Mucosa of gallbladder (tissue), 1 donor: ENCODE results near the gene CHST11. TPM values are rescaled to one million over a fixed set of nuclear protein-coding genes. Genes with fewer than 3 reads are reported as not detected.
"Not testable (repeated sequence)": the region's sequence is repeated elsewhere in the genome, so short reads cannot be mapped to it uniquely, and the experiment has no call there.

ENCODE experiments used
- DNase-seq: peaks from one replicate; pipeline ENCODE4 v3.0.0-alpha.2; 2020; ENCODE audit warnings: low spot score
- total RNA-seq: library from RNA; stranded (reverse); gene quantifications from one replicate; pipeline ENCODE4 v1.2.1, GENCODE V29; 2021
- donor health status: DM: no; HTN: no; CAD: no.

The CHST11 gene
- total RNA-seq, 1 donor from 2014 or later: 16.7 TPM

DNA sequence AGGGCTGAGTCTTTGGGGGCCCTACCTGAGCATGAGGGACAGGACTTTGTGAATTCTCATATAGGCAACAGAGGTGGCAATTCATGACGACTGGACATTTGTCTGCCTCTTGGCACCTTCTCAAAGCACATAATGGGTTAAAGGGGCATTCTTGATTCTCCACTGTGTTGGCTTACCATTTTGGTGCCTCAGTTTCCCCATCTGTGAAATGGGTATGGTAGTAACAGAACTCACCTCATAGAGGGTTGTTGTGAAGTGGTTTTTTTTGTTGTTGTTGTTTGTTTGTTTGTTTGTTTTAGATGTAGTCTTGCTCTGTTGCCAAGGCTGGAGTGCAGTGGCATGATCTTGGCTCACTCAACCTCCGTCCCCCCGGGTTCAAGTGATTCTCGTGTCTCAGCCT, 106.0 kb downstream of the CHST11 start:
- DNase-seq: no peak

DNA sequence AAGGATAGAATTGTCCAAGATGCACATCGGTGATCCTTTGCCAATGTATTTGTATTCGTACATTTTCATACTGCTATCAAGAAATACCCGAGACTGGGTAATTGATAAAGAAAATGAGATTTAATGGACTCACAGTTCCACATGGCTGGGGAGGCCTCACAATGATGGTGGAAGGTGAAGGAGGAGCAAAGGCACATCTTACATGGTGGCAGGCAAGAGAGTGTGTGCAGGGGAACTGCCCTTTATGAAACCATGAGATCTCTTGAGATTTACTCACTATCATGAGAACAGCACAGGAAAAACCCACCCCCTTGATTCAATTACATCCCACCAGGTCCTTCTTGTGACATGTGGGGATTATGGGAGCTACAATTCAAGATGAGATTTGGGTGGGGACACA, 107.9 kb downstream of the CHST11 start:
- DNase-seq: not testable (repeated sequence)

DNA sequence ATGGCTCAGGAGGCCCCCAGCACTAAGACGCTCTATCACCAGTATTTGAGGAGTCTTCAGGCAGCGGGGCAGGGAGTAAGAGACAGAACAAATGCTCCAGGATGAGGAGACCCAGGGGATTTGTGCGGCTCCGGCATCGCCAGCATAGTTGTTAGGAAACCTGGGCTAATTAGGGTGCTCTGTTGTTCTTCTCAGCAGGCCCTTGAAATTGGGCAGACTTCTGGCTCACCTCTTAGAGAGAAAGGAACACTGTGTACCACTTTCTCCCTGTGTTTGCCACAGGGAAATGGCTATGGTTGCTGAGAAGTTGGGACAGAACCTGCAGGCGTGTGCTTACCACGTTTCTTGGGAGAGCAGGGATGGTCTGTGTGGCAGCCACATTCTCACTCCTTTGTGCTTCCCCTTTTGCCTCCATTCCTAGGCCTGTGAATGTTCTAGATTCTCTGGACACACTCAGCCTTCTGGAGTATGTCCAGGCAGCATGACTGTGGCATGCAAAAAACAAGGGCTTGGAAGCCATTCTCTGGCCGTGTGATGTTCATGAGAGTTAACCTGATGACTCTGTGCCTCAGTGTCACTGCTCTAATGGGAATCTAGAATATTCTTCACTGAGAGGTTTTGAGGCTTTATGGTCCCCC, 109.0 kb downstream of the CHST11 start:
- no peak for DNase-seq

DNA sequence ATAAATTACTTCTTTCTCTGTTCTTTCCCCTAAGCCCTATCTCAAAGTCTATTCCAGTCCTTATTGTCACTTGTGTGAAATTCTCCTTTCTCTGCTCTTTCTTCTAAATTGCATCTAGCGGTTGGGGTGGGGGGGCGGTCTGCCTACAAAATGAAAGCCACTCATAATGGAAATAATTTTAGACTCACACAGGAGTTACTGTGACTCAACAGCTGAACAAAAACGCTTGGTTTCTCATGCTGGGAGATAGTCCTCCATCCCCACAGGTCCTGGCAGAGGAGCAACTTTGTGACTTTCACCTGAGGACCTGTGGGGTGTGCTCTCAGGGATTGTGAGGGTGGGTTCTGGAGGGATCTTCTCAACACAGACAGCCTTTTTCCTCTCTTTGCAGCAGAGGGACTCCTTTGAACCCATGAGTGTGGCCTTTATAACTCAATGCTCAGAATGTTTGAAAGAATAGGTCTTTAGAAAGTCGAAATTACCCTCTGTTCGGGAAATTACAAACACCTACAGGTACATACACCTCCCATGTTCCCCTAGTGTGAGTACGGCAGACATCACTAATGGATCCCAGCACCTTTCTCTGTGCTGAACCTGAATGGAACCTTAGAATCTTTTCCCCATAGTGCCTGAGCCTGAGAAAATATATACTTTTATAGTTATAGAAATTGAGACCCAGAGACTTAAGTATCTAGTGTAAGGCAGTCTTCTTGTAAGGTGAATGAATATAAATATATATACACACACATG, 109.7 kb downstream of the CHST11 start:
- DNase-seq: no peak

GRCh38 chr12:104567832-104568486, 111.2 kb downstream of the CHST11 start:
- no peak for DNase-seq

DNA sequence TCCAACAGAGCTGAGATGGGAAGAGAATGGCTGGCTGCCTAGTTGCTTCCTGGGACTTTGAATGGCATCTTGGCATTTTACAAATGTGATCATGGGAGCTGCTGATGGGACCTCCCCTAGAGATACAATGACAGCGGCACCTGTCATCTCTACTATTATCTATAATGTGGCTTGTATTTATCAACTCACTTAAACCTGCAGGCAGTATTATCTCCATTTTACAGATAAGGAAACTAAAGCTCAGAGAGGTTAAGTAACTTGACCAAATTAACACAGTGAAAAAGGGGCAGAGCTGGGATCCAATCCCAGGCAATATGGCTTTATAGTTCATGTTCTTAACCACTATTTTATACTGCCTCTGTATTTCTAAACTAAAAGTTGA, 111.7 kb downstream of the CHST11 start:
- no peak for DNase-seq

DNA sequence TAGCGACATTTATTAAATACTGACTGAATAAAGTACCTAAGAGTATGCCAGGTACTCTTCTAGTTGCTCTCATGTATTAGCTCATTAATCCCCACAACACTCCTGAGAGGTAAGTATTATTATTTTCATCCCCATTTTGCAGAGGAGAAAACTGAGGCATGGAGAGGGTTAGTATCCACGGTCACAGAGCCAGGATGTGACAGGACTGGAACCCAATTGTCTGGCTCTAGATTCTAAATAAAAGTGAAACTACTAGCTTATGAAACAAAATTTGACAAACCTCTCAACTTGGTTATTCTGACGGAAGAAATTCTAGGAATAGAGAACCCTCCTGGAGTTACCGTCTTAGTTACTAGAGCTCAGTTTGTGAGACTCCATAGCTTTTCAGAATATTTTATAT, 112.2 kb downstream of the CHST11 start:
- DNase-seq: no peak

DNA sequence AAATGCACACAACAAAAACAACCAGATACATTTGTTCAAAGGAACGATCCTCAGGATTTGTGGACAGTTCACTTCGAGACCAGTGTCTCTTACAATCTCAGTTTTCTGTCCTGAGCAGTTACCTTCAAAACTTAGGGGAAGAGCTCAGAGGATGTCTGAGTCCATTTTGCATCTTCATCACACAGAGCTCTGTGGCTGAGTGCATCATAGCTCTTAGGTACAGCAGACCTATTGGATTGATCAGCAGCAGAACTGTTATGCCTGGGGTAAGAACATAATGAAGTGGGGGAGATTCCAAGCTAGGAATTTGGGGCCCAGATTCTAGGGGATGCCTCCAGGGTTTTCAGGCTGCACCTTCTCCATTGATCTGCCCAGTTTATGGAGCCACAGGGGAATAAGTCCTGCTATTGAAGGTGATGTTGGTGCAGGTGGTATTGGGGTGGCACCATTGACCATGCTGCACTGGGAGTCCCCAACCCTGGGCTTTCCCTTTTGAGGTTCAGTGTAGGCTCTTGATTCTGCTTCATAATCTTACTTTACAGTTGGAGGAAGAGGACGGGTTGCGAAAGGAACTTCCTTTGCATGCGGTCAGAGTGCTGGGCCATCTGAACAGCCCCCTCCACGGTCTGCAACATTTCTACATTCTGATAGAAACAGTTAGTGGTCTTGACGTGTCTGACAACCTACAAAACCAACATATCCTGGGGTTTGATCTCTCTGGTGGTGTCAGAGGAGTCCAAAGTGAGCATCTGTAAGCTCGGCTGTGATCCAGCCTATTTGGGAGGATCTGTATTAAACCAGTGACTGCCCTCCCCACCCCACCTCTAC, 112.8 kb downstream of the CHST11 start:
- peak; percentile 24 for DNase-seq

DNA sequence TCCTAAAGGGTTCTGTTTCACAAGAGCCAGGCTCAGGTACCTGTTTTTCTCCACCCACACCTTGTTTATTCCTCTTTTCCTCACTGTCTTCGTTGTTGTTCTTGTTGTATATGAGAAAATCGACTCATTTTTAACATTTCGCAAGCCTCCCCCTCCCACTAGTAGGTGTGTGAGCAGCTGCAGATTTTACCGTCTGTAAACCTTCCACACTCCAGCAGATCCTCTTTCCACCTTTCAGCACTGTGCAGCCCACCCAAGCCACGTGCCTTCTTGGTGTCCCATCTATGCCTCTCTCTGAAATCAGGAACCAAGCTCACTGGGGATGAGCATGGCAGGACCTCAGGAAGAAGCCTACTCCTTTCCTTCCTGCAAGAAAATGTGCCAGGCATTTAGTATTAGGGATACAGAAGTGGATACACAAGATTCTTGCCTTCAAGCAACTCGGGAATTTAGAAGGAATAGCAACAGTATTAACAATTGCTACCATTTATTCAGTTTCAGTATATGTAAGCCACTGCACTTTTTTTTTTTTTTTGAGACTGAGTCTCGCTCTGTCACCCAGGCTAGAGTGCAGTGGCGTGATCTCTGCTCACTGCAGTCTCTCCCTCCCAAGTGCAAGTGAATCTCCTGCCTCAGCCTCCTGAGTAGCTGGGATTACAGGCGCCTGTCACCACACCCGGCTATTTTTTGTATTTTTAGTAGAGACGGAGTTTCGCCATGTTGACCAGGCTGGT, 113.6 kb downstream of the CHST11 start:
- DNase-seq: no peak

DNA sequence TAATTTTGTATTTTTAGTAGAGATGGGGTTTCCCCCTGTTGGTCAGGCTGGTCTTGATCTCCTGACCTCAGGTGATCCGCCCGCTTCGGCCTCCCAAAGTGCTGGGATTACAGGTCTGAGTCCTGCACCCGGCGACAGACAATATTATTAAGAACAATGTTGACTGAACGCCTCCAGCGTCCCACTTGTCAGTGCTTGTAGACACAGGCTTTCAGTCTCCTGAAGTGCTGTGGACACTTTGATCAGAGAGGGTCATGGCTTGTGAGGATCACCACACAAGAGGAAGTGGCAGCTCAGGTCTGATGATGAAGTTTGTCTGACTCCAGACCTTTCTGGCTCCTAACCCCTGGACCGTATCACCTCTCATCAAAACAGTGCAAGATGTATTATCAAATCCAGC, 114.6 kb downstream of the CHST11 start:
- DNase-seq: no peak

GRCh38 chr12:104574353-104574752, 117.6 kb downstream of the CHST11 start:
- not testable (repeated sequence) for DNase-seq

GRCh38 chr12:104574758-104575157, 118.0 kb downstream of the CHST11 start:
- not testable (repeated sequence) for DNase-seq

DNA sequence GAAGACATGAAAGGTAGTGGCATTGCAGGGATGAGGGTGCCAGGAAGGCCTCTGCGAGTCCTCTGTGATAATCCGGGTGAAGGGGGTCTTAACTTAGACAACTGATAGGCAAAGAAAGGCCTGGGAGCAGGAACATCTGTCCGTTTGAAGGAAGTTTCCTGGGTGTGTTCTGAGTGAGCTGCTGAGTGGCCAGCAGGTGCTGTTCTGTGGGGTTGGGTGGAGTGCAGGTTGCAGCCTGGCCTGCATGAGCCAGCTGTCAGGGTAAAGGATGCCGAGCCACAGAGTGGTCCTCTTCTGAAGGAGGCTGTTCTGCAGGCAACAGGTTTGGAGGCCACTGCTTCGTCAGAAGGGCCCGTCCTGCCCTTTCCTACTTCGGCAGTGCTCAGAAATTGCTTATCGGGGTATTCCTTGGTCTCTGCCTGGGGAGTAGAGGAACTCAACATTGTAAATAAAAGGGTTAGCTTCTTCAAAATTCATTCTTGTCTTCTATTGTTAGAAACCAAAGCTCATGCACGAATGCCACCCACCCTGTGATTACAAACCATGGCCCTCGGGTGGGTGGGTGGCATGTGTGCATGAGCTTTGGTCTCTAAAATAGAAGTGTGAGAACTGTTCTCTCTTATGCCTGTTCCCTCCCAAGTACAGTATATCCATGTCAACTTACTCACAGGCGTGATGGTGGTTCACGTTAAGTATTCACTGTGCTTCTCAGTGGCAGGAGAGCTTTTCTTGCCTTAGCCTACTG, 118.9 kb downstream of the CHST11 start:
- DNase-seq: no peak

DNA sequence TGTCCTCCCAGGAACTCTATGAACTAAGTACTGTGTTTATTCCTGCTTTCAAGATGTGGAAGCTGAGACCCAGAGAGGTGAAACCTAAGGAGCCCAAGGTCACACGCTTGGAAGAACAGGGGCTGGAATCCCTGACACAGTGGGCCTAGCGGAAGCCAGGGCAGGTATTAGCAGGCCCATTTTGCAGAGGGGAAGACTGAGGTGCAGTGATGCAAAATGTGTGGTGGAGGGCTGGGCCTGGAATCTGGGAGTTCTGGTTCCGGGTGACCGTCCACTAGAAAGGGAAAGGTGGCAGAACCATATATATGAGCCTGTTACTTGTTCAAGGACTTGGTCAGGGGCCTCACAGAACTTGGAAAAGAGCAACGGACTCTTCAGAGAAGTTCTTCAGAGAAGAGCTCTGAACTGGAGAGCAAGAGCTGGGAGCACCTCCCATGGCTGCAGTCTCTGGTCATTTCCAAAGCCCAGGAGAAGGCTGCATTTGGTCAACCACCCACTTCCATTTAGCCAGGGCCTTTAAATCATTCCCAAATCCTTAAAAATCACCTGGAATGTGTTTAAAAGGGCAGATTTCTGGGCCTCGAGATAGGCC, 119.5 kb downstream of the CHST11 start:
- DNase-seq: no peak

GRCh38 chr12:104576980-104577580, 120.3 kb downstream of the CHST11 start:
- DNase-seq: no peak

GRCh38 chr12:104577581-104577981, 120.8 kb downstream of the CHST11 start:
- DNase-seq: no peak

DNA sequence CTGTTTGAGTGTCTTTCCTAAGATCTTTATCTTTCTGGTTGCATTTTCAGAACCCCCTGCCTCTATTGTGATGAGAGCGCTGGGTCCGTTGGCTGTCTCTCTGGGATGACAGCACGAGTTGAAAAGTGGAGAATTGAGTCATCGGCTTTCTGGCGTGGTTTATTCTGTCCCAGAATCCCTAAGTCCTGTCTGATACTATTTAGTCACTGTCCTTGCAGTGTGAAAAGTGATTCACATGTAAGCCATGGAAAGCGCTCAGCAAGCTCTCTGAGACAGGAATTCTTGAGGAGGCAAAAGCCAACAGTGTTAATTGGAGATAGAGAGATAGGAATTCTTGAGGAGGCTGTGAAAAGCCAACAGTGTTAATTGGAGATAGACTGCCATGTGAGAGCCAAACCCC, 121.7 kb downstream of the CHST11 start:
- no peak for DNase-seq

DNA sequence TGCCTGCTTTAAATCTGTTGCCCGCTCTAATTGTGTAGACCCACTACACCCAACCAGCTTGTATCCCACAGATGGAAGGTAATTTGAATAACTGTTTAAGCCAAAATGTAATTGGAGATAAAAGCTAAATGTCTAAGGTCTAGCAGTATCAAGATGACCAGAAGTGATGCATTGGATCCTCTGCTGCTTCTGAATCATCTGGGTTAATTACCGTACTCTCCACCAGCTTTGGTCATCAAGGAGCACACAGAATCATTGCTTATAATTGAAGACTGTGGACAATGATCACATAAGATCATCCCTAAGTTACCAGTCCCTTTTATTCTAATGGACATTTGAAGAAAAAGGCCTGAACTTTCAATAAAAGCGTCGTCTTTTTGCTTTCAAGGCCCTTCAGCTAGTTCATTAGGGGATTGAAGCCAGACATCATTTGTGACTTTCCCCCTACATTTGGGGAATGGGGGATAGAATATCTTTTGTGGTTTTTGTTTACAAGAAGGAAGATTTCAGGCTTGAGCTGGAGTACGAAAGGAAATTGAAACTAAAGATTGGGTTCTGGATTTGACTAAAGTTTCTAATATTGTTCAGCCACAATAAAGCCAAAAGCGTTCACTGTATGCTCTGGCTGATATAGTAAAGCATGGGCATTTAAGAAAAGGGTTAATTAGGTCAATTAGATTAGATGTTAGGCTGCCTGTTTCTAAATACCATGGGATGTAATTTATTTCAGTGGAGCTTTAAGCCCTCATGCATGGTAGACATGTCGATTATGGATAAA, 123.2 kb downstream of the CHST11 start:
- DNase-seq: no peak

DNA sequence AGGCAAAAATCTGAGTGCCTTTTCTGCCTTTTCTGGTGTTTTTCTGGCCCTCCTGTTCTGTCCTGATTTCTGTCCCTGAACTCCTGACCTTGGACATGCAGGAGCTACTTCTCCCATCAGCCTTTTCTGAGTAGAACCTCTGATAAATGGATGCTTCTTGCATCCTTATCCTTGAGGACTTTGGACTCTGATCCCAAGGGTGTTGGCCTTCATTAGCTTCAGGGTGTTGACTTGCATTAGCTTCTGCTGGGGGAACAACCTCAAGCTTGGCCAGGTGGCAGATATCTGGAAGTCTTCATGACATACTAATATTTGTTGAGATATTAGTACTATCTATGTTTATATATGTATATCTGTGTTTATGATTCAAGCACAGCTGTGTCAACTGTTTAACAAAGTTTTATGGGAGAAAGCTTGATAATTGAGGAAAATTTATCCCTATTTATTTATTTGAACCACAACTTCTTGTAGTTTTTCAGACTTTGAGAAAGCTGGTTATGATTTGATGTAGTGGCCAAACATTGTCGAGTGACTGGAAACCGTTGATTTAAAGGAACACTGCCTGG, 124.3 kb downstream of the CHST11 start:
- DNase-seq: no peak
